ENCODE measurements around the gene STBD1. TPM values are rescaled to one million over a fixed set of nuclear protein-coding genes. Genes with fewer than 3 reads are reported as not detected.

Gene STBD1
- polyA plus RNA-seq, 2 donors = 0.71 to 2.7 TPM

- Histone ChIP-seq H3K27me3 (ENCODE audit: control insufficient read depth in 1 of 2, insufficient read depth in 2 of 2, low read length in 2 of 2) (no peaks in the 10 kb centered on the region), H3K27ac (ENCODE audit: low read depth in 2 of 2, low read length in 1 of 2) (no peak overlapping the region), H3K4me1 (ENCODE audit: control insufficient read depth in 2 of 2, insufficient read depth in 2 of 2, low read length in 1 of 2) (no peaks in the 10 kb centered on the region), H3K9me3 (ENCODE audit: control insufficient read depth in 2 of 2, insufficient read depth in 1 of 2, low read depth in 1 of 2, low read length in 1 of 2) (no peaks in the 10 kb centered on the region), H3K36me3 (ENCODE audit: control insufficient read depth in 2 of 2, insufficient read depth in 2 of 2, low read length in 1 of 2) (no peaks in the 10 kb centered on the region), H3K4me3 (ENCODE audit: low read depth in 1 of 2, low read length in 2 of 2) (no peak overlapping the region)
Measured at GRCh38 chr4:76272073-76272472, 34.5 kb upstream of the STBD1 start.

- no peaks in the 10 kb centered on the region for H3K36me3 ChIP-seq (ENCODE audit: control insufficient read depth in 2 of 2, insufficient read depth in 2 of 2, low read length in 1 of 2)
- no peaks in the 10 kb centered on the region for H3K4me1 ChIP-seq (ENCODE audit: control insufficient read depth in 2 of 2, insufficient read depth in 2 of 2, low read length in 1 of 2)
- no peak overlapping the region for H3K27ac ChIP-seq (ENCODE audit: low read depth in 2 of 2, low read length in 1 of 2)
- H3K9me3 ChIP-seq (ENCODE audit: control insufficient read depth in 2 of 2, insufficient read depth in 1 of 2, low read depth in 1 of 2, low read length in 1 of 2) = no peaks in the 10 kb centered on the region
- 71 to 81% methylated on average over 1 of the region's 1 CpG for WGBS, 2 donors
- no peak overlapping the region for H3K4me3 ChIP-seq (ENCODE audit: low read depth in 1 of 2, low read length in 2 of 2)
- no peaks in the 10 kb centered on the region for H3K27me3 ChIP-seq (ENCODE audit: control insufficient read depth in 1 of 2, insufficient read depth in 2 of 2, low read length in 2 of 2)
Measured at GRCh38 chr4:76272582-76272981, 34.0 kb upstream of the STBD1 start.

- WGBS, 2 donors = 77 to 89% methylated on average over 5 of the region's 5 CpGs
- H3K27ac ChIP-seq (ENCODE audit: low read depth in 2 of 2, low read length in 1 of 2) = no peak overlapping the region
- H3K9me3 ChIP-seq (ENCODE audit: control insufficient read depth in 2 of 2, insufficient read depth in 1 of 2, low read depth in 1 of 2, low read length in 1 of 2) = no peaks in the 10 kb centered on the region
- H3K4me3 ChIP-seq (ENCODE audit: low read depth in 1 of 2, low read length in 2 of 2) = no peak overlapping the region
- H3K36me3 ChIP-seq (ENCODE audit: control insufficient read depth in 2 of 2, insufficient read depth in 2 of 2, low read length in 1 of 2) = no peaks in the 10 kb centered on the region
- H3K27me3 ChIP-seq (ENCODE audit: control insufficient read depth in 1 of 2, insufficient read depth in 2 of 2, low read length in 2 of 2) = no peaks in the 10 kb centered on the region
- no peaks in the 10 kb centered on the region for H3K4me1 ChIP-seq (ENCODE audit: control insufficient read depth in 2 of 2, insufficient read depth in 2 of 2, low read length in 1 of 2)
Measured at GRCh38 chr4:76272999-76273398, 33.5 kb upstream of the STBD1 start.

- 77 to 82% methylated on average over 3 of the region's 3 CpGs for WGBS, 2 donors
- Histone ChIP-seq H3K4me1 (ENCODE audit: control insufficient read depth in 2 of 2, insufficient read depth in 2 of 2, low read length in 1 of 2) (no peaks in the 10 kb centered on the region), H3K9me3 (ENCODE audit: control insufficient read depth in 2 of 2, insufficient read depth in 1 of 2, low read depth in 1 of 2, low read length in 1 of 2) (no peaks in the 10 kb centered on the region)
Measured at GRCh38 chr4:76275486-76276124, 30.9 kb upstream of the STBD1 start.

GRCh38 chr4:76276813-76277212, 29.7 kb upstream of the STBD1 start:
- no peaks in the 10 kb centered on the region for H3K27me3 ChIP-seq (ENCODE audit: control insufficient read depth in 1 of 2, insufficient read depth in 2 of 2, low read length in 2 of 2)
- no peak overlapping the region for H3K4me3 ChIP-seq (ENCODE audit: low read depth in 1 of 2, low read length in 2 of 2)
- H3K4me1 ChIP-seq (ENCODE audit: control insufficient read depth in 2 of 2, insufficient read depth in 2 of 2, low read length in 1 of 2) = no peaks in the 10 kb centered on the region
- no peaks in the 10 kb centered on the region for H3K36me3 ChIP-seq (ENCODE audit: control insufficient read depth in 2 of 2, insufficient read depth in 2 of 2, low read length in 1 of 2)
- no peak overlapping the region for H3K27ac ChIP-seq (ENCODE audit: low read depth in 2 of 2, low read length in 1 of 2)
- WGBS, 2 donors = 89 to 91% methylated on average over 9 of the region's 9 CpGs
- H3K9me3 ChIP-seq (ENCODE audit: control insufficient read depth in 2 of 2, insufficient read depth in 1 of 2, low read depth in 1 of 2, low read length in 1 of 2) = no peaks in the 10 kb centered on the region

More at GRCh38 chr4:76275486-76276124, 30.9 kb upstream of the STBD1 start:
- no peak overlapping the region for H3K27ac ChIP-seq (ENCODE audit: low read depth in 2 of 2, low read length in 1 of 2)
- H3K27me3 ChIP-seq (ENCODE audit: control insufficient read depth in 1 of 2, insufficient read depth in 2 of 2, low read length in 2 of 2) = no peaks in the 10 kb centered on the region
- H3K4me3 ChIP-seq (ENCODE audit: low read depth in 1 of 2, low read length in 2 of 2) = no peak overlapping the region
- no peaks in the 10 kb centered on the region for H3K36me3 ChIP-seq (ENCODE audit: control insufficient read depth in 2 of 2, insufficient read depth in 2 of 2, low read length in 1 of 2)

- 60 to 73% methylated on average over 1 of the region's 1 CpG for WGBS, 2 donors
- H3K4me1 ChIP-seq (ENCODE audit: control insufficient read depth in 2 of 2, insufficient read depth in 2 of 2, low read length in 1 of 2) = no peaks in the 10 kb centered on the region
- no peaks in the 10 kb centered on the region for H3K36me3 ChIP-seq (ENCODE audit: control insufficient read depth in 2 of 2, insufficient read depth in 2 of 2, low read length in 1 of 2)
- H3K4me3 ChIP-seq (ENCODE audit: low read depth in 1 of 2, low read length in 2 of 2) = no peak overlapping the region
- no peaks in the 10 kb centered on the region for H3K27me3 ChIP-seq (ENCODE audit: control insufficient read depth in 1 of 2, insufficient read depth in 2 of 2, low read length in 2 of 2)
- no peak overlapping the region for H3K27ac ChIP-seq (ENCODE audit: low read depth in 2 of 2, low read length in 1 of 2)
- H3K9me3 ChIP-seq (ENCODE audit: control insufficient read depth in 2 of 2, insufficient read depth in 1 of 2, low read depth in 1 of 2, low read length in 1 of 2) = no peaks in the 10 kb centered on the region
Measured at GRCh38 chr4:76277667-76278066, 28.9 kb upstream of the STBD1 start.

GRCh38 chr4:76278583-76278982, 27.9 kb upstream of the STBD1 start:
- H3K27me3 ChIP-seq (ENCODE audit: control insufficient read depth in 1 of 2, insufficient read depth in 2 of 2, low read length in 2 of 2) = no peaks in the 10 kb centered on the region
- H3K9me3 ChIP-seq (ENCODE audit: control insufficient read depth in 2 of 2, insufficient read depth in 1 of 2, low read depth in 1 of 2, low read length in 1 of 2) = no peaks in the 10 kb centered on the region
- WGBS, 2 donors = 52 to 63% methylated on average over 1 of the region's 1 CpG
- no peak overlapping the region for H3K27ac ChIP-seq (ENCODE audit: low read depth in 2 of 2, low read length in 1 of 2)
- no peaks in the 10 kb centered on the region for H3K4me1 ChIP-seq (ENCODE audit: control insufficient read depth in 2 of 2, insufficient read depth in 2 of 2, low read length in 1 of 2)
- H3K4me3 ChIP-seq (ENCODE audit: low read depth in 1 of 2, low read length in 2 of 2) = no peak overlapping the region
- H3K36me3 ChIP-seq (ENCODE audit: control insufficient read depth in 2 of 2, insufficient read depth in 2 of 2, low read length in 1 of 2) = no peaks in the 10 kb centered on the region

- Histone ChIP-seq H3K27me3 (ENCODE audit: control insufficient read depth in 1 of 2, insufficient read depth in 2 of 2, low read length in 2 of 2) (no peaks in the 10 kb centered on the region), H3K36me3 (ENCODE audit: control insufficient read depth in 2 of 2, insufficient read depth in 2 of 2, low read length in 1 of 2) (no peaks in the 10 kb centered on the region), H3K9me3 (ENCODE audit: control insufficient read depth in 2 of 2, insufficient read depth in 1 of 2, low read depth in 1 of 2, low read length in 1 of 2) (no peaks in the 10 kb centered on the region), H3K4me1 (ENCODE audit: control insufficient read depth in 2 of 2, insufficient read depth in 2 of 2, low read length in 1 of 2) (no peaks in the 10 kb centered on the region), H3K4me3 (ENCODE audit: low read depth in 1 of 2, low read length in 2 of 2) (no peak overlapping the region), H3K27ac (ENCODE audit: low read depth in 2 of 2, low read length in 1 of 2) (no peak overlapping the region)
- WGBS, 2 donors = 67 to 72% methylated on average over 4 of the region's 4 CpGs
Measured at GRCh38 chr4:76279462-76279861, 27.1 kb upstream of the STBD1 start.

GRCh38 chr4:76280488-76281441, 25.8 kb upstream of the STBD1 start:
- Histone ChIP-seq H3K36me3 (ENCODE audit: control insufficient read depth in 2 of 2, insufficient read depth in 2 of 2, low read length in 1 of 2) (no peaks in the 10 kb centered on the region), H3K27ac (ENCODE audit: low read depth in 2 of 2, low read length in 1 of 2) (no peak overlapping the region), H3K27me3 (ENCODE audit: control insufficient read depth in 1 of 2, insufficient read depth in 2 of 2, low read length in 2 of 2) (no peaks in the 10 kb centered on the region), H3K9me3 (ENCODE audit: control insufficient read depth in 2 of 2, insufficient read depth in 1 of 2, low read depth in 1 of 2, low read length in 1 of 2) (no peaks in the 10 kb centered on the region), H3K4me1 (ENCODE audit: control insufficient read depth in 2 of 2, insufficient read depth in 2 of 2, low read length in 1 of 2) (no peaks in the 10 kb centered on the region), H3K4me3 (ENCODE audit: low read depth in 1 of 2, low read length in 2 of 2) (no peak overlapping the region)
- 76 to 87% methylated on average over 6 of the region's 6 CpGs for WGBS, 2 donors

Measured in esophagus (tissue), 2 donors.